Left ventricle myocardium superior (tissue), 1 donor: ENCODE results near the gene KRTAP4-7. TPM values are rescaled to one million over a fixed set of nuclear protein-coding genes. Genes with fewer than 3 reads are reported as not detected.
"Not testable (repeated sequence)": the region's sequence is repeated elsewhere in the genome, so short reads cannot be mapped to it uniquely, and the experiment has no call there.

Source experiments
- ATAC-seq: fragments of 200-7000 bp; cut with Tn5 transposase; one replicate; pipeline ENCODE4 v1.9.1; 2020; ENCODE audit warnings: mild to moderate bottlenecking, moderate library complexity
- DNase-seq: peaks from one replicate; pipeline ENCODE4 v3.0.0-alpha.2; 2020
- intact Hi-C: fragments of 100-400 bp; cut with micrococcal nuclease; formaldehyde crosslinking; loops from one replicate; pipeline ENCODE4 v1.11.0; 2022
- long read RNA-seq: library from polyadenylated mRNA; unstranded; transcript quantifications from one replicate; pipeline ENCODE4 v2.0.0, GENCODE V29; 2021
- total RNA-seq: library from RNA; stranded (reverse); fragmentation: NEBNext Ultra II Directional; extraction: Animal tissue kit (Norgen Biotek cat#: 25700); gene quantifications from one replicate; pipeline ENCODE4 v1.2.1, GENCODE V29; 2021
- donor health status: DM: no; HTN: yes; CAD: no; lungs with severe emphysema.

The KRTAP4-7 gene
- total RNA-seq: not detected
- long read RNA-seq: 0 reads

DNA sequence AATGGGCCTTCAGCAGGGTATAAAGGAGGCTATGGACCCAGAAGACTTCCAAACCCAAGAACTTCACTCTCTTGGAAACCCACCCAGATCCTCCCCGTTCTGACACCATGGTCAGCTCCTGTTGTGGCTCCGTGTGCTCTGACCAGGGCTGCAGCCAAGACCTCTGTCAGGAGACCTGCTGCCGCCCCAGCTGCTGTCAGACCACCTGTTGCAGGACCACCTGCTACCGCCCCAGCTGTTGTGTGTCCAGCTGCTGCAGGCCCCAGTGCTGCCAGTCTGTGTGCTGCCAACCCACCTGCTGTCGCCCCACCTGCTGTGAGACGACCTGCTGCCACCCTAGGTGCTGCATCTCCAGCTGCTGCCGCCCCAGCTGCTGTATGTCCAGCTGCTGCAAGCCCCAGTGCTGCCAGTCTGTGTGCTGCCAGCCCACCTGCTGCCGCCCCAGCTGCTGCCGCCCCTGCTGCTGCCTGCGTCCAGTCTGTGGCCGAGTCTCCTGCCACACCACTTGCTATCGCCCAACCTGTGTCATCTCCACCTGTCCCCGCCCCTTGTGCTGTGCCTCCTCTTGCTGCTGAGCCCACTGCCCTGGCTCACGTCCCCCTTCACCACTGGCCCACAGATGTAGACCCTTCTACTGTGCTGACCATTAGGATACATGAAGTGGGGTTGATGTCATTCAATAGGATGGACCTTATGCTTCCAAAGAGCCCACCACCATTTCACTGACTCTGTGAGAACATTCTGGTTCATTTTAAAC is at the start of gene KRTAP4-7:
KRTAP4-7 (plus strand) TSS at position 51 of the 757 bp plus-strand sequence; CDS start at position 108, 57 bp downstream.
- DNase-seq, intact Hi-C loops, ATAC-seq: not testable (repeated sequence)

DNA sequence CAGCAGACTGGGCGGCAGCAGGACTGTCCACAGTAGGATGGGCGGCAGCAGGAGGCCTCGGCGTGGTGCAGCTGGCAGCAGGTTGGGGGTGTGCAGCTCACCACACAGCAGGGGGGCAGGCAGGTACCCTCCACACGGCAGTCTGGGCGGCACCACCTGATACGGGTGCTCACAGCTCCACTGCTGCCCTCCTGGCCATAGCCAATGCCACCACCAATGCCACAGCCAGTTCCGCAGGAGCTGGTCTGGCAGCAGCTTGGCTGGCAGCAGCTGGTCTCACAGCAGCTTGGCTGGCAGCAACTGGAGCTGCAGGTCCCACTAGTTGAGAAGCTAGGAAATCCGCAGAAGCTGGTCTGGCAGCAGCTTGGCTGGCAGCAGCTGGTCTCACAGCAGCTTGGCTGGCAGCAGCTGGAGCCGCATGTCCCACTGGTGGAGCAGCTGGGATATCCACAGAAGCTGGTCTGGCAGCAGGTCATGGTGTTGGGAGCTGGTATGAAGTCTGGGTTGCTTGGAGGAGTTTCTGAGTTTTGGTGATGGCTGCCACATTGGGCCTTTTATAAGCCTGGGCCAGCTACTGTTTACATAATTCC is 49.5 kb upstream of the KRTAP4-7 start, which contains the start of gene KRTAP1-3:
KRTAP1-3 (minus strand) TSS at position 529 of the 590 bp plus-strand sequence; CDS start at position 476, 53 bp downstream.
- ATAC-seq, DNase-seq, intact Hi-C loops: not testable (repeated sequence)

DNA sequence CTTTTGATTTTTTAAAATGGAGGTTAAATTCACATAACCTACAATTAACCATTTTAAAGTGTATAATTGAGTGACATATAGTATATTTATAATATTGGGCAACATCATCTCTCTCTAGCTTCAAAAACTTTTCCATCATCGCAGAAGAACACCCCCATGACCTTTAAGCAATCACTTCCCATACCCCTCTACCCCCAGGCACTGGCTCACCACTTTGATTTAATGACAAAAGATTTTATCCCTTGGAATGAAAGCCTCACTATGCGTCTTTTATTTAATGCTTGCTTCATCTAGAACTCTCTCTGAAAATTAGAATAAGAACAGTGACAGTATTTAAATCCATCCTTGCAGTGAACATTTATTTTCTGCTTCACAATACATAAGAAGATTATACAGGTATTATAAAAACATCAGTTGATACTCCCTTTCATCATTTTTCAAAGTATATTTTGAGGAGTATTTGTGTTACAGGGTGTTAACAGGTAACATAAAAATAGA is 46.0 kb upstream of the KRTAP4-7 start:
- intact Hi-C loops: no loop called here
- ATAC-seq: no peak

DNA sequence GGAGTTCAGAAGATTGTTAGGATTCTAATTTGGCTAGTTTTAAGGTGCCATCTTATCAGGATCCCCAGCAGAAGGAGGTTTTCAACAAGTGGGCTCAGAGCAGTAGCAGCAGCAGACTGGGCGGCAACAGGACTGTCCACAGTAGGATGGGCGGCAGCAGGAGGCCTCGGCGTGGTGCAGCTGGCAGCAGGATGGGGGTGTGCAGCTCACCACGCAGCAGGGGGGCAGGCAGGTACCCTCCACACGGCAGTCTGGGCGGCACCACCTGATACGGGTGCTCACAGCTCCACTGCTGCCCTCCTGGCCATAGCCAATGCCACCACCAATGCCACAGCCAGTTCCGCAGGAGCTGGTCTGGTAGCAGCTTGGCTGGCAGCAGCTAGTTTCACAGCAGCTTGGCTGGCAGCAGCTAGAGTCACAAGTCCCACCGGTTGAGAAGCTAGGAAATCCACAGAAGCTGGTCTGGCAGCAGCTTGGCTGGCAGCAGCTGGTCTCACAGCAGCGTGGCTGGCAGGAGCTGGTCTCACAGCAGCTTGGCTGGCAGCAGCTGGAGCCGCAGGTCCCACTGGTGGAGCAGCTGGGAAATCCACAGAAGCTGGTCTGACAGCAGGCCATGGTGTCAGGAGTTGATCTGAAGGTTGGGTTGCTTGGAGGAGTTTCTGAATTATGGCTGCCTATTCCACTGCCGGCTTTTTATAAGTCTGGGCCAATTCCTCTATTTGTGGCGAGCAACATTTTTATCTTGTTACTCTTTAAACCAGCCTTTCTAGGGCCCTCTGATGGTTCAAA is 43.0 kb upstream of the KRTAP4-7 start, which contains the start of gene KRTAP1-1:
KRTAP1-1 (minus strand) TSS at position 668 of the 789 bp plus-strand sequence; CDS start at position 615, 53 bp downstream.
- DNase-seq, intact Hi-C loops, ATAC-seq: not testable (repeated sequence)

More for the DNA sequence above, 46.0 kb upstream of the KRTAP4-7 start:
- no peak for DNase-seq

DNA sequence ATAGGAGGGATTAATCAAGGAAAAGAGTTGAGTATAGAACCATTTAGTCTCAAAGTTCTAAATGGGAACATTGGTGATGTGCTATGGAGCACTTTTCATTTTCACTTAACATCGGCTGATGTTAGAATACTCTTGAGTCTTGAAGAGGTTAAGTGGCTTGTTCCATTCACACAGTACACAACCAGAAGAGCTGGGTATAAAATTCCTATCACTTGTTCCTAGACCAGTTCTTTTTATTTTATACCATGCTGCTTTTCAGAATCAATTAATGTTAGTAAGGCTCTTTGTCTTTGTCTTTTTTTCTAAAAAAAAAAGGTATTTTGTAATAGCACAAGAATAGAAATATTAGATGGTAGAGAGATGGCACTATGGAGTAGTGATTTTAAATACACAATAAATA is 41.0 kb upstream of the KRTAP4-7 start:
- DNase-seq (no peak), ATAC-seq (no peak)
- intact Hi-C loops: no loop called here

DNA sequence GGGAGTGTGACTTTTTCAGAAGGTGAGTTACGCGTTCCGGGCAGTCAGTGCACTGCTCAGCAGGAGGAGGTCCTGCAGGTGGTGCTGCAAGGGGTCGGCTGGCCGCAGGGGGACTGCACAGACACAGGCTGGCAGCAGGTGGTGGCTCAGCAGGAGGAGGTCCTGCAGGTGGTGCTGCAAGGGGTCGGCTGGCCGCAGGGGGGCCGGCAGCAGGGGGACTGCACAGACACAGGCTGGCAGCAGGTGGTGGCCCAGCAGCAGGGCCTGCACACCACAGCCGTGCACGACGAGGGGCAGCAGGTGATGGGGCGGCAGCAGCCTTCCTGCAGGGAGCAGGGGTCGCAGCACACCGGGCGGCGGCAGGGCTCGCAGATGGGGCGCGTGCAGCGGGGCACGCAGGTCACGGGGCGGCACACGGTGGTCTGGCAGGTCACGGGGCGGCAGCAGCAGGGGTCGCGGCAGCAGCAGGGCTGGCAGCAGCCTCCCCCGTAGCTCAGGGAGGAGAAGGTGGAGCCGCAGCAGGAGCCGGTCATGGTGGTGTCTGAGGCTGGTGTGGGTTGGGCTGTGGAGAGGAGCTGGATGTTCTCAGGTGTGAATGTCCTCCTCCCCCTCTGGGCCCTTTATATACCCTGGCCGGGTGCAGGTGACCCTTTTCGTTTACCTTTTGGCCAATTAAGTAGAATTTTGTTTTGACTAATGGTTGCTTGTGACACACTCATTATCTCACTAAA is 37.0 kb upstream of the KRTAP4-7 start, which contains the start of gene KRTAP2-1:
KRTAP2-1 (minus strand) TSS at position 582 of the 731 bp plus-strand sequence; CDS start at position 533, 49 bp downstream.
- ATAC-seq, DNase-seq, intact Hi-C loops: not testable (repeated sequence)

DNA sequence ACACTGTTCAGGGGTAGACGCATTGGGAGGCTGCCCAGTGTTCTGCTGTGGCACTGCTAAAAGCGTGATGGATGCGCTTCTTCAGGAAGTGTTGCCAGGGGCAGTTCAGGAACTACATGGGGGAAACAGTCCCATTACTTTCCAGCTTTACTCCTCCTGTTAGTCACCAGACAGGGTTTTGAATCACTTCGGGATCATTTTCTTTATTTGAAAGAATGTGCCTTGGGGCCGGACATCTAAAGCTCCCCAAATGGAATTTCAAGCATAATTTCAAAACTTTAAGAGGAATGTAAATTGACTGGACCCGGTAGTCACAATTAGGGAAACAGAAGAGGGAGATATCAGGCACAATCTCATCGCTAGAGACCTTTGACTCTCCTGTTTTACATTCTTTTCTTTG is 35.5 kb upstream of the KRTAP4-7 start:
- ATAC-seq (no peak), DNase-seq (no peak)
- intact Hi-C loops: no loop called here

DNA sequence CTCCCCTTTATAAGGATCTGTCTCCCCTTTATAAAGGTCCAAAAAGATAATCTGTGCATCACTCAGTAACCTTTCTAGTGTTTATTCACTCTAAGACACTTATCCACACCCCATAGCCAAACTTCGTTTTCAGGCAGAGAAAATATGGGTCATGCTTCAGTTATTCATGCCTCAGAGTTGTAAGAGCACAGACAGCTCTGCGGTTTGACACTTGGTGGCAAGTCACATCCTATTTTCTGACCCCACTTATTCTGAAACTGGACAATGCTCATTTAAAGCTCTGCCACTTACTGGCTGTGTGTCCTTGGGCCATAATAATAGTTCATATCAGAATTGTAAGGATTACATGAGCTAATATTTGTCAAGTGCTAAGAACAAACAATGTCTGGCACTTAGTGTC is 34.8 kb upstream of the KRTAP4-7 start:
- ATAC-seq: no peak

DNA sequence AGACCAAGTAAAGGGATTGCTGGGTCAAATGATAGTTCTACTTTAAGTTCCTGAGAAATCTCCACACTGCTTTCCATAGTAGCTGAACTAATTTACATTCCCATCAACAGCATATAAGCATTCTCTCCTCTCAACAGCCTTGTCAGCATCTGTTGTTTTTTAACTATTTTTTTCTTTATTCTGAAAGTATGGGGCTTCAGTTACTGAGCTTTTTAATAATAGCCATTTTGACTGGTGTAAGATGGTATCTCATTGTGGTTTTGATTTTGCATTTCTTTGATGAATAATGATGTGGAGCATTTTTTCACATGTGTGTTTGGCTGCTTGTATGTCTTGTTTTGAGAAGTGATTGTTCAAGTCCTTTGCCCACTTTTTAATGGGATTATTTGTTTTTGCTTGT is 31.4 kb upstream of the KRTAP4-7 start:
- no peak for DNase-seq
- intact Hi-C loops: loop anchor here (5.0 kb wide), 1 partner anchor 45 kb away; the partner anchor contains the start of gene KRTAP3-1
- no peak for ATAC-seq

More for the DNA sequence above, 34.8 kb upstream of the KRTAP4-7 start:
- DNase-seq: no peak
- intact Hi-C loops: no loop called here

DNA sequence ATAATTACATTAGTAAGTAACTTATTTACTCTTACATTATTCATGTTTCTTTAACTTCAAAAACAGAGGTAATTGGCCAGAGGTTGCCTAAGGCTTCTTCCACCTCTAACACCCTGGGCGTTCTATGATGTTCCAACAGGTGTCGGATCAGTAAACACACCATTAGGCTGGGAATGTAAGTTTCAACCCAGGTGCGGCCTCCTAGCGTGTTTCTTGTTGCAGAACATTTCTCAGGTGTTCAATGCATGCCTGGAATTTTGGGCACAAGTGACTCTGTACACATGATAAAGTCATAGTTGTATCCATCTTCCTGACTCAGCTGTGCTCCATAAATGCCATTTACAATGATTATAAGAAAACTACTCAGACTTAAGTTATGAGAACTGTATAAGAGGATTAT is 29.9 kb upstream of the KRTAP4-7 start:
- DNase-seq: no peak
- intact Hi-C loops: loop anchor here (5.0 kb wide), 1 partner anchor 47 kb away; the partner anchor contains the start of gene KRTAP3-1
- no peak for ATAC-seq

DNA sequence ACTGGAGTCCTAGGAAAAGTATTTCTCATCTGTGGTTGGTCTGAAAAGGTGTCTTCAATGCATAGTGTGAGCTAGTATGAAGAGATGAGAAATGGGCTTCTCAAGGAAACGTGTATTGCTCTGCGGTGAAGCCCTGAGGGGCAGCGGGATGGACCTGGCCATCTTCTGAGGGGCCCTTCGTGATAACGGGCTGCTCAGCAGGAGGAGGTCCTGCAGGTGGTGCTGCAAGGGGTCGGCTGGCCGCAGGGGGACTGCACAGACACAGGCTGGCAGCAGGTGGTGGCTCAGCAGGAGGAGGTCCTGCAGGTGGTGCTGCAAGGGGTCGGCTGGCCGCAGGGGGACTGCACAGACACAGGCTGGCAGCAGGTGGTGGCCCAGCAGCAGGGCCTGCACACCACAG is 29.4 kb upstream of the KRTAP4-7 start:
- not testable (repeated sequence) for DNase-seq, ATAC-seq
- intact Hi-C loops: loop anchor here (5.0 kb wide), 1 partner anchor 47 kb away; the partner anchor contains the start of gene KRTAP3-1

DNA sequence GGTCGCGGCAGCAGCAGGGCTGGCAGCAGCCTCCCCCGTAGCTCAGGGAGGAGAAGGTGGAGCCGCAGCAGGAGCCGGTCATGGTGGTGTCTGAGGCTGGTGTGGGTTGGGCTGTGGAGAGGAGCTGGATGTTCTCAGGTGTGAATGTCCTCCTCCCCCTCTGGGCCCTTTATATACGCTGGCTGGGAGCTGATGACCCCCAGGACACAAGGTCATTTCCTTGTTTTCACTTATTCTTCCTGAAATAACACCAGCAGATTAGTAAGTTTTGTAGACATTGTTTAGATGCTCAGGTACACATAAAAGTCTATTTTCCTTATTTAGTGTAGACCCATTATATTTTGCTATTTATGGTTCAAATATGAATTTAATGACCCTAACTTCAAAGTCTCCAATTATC is 28.8 kb upstream of the KRTAP4-7 start, which contains the start of gene KRTAP2-2:
KRTAP2-2 (minus strand) TSS at position 101 of the 400 bp plus-strand sequence; CDS start at position 82, 19 bp downstream.
- DNase-seq, ATAC-seq, intact Hi-C loops: not testable (repeated sequence)

DNA sequence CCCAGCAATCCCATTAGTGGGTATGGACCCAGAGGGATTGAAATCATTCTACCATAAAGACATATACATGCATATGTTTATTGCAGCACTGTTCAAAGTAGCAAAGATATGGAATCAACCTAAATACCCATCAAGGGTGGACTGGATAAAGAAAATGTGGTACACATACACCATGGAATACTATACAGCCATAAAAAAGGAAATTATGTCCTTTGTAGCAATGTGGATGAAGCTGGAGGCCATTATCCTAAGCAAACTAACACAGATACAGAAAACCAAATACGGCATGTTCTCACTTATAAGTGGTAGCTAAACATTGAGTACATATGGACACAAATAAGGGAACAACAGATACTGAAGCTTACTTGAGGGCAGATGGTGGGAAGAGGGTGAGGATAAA is 26.4 kb upstream of the KRTAP4-7 start:
- intact Hi-C loops: no loop called here
- DNase-seq: no peak
- no peak for ATAC-seq

DNA sequence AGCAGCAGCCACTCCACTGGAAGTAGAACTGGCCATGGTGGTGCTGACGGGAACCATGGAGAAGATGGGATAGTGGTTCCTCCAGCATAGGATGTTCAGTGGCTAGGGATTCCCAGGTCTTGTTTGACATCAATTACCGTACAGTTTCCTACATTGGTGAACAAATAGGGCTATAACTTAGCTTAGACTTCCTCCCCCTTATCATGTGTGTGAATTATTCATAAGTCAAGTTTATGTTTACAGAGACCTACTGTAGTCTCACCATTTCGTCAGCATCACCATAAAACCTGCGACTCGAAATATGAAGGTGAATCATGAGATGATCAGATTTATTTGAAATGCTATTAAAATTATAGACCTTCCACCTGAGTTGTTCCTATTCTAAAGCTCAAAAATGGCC is 25.2 kb upstream of the KRTAP4-7 start:
- ATAC-seq (no peak), DNase-seq (no peak)
- intact Hi-C loops: no loop called here

DNA sequence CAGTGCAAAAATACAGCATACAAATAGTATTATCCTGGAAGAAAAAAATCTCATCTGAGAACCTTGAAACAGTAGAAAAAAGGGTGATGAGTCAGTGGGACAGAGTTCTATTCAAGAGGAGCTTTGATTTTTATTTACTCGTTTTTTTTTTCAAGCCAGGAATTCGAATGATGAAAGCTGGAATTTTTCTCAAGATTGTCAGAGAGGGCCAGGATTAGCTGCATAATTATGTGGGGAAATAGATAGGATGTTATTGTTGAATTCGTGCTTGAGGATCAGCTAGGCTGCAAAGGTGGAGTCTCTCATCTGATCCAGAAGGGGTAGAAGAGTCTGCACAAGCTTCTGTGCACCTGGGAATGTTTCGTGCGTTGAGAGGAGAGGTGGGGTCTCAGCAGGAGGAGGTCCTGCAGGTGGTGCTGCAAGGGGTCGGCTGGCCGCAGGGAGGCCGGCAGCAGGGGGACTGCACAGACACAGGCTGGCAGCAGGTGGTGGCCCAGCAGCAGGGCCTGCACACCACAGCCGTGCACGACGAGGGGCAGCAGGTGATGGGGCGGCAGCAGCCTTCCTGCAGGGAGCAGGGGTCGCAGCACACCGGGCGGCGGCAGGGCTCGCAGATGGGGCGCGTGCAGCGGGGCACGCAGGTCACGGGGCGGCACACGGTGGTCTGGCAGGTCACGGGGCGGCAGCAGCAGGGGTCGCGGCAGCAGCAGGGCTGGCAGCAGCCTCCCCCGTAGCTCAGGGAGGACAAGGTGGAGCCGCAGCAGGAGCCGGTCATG is 24.5 kb upstream of the KRTAP4-7 start:
- intact Hi-C loops, DNase-seq, ATAC-seq: not testable (repeated sequence)

DNA sequence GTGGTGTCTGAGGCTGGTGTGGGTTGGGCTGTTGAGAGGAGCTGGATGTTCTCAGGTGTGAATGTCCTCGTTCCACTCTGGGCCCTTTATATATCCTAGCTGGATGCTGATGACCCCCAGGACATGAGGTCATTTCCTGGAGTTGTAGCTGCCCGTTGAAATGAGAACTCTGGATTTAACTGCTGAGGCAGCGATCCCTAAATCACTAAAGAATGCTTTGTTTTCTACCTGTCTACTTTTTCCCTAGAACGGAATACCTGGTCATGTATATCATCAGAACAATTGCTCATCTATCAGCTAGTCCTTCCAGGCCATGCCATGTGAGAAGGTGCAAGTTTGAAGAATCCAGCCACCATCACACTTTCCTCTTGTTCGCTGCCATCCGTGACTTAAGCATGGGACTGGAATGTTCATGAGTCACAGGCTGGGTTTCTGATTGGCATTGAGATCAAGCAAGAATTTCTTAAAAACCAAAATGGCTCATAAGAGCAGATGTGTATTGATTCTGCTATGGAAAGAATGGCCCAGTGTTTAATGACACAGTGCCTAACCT is 23.8 kb upstream of the KRTAP4-7 start, which contains the start of gene KRTAP2-3:
KRTAP2-3 (minus strand) TSS at position 63 of the 553 bp plus-strand sequence. CDS start 64 bp downstream, outside the sequence.
- intact Hi-C loops: no loop called here
- no peak for DNase-seq
- ATAC-seq: no peak

DNA sequence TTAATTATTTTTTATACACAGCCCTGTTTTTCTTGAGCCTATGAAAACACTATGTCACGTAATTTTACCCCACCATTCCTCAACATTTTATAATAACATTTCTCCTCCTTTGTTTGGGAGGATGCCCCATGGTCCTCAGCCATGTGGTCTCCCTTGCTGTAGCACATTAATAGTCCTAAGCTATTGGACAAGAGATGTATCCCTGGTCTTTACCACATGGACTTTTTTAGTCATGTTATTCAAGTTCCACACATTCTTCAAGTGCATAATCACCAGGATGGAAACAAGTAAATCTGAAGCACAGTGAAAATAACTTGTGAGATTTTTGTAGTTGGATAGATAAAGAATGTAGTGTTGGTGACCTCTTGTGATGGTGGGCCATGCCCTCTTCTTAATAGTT is 22.0 kb upstream of the KRTAP4-7 start:
- intact Hi-C loops: no loop called here
- ATAC-seq (no peak), DNase-seq (no peak)
